ENCODE measurements around the gene SPATS2L. TPM values are rescaled to one million over a fixed set of nuclear protein-coding genes. Genes with fewer than 3 reads are reported as not detected.

SPATS2L gene
- total and polyA plus RNA-seq, 2 of the 13 experiments (the other 11 are each of a cell fraction or from before 2014, with no cell fraction given), result 154 to 212 TPM

- no peak for TF ChIP-seq ZBTB26 (CRISPR knock-in tag; IDR thresholded peaks at IDR 0.05; ENCODE audit: borderline replicate concordance)
- no peak for TF ChIP-seq AKAP8 (CRISPR knock-in tag; IDR thresholded peaks at IDR 0.05)
- peak in 1 of 2 experiments; percentile 38; a peak in 1 of 4 replicates for TF ChIP-seq ATF4 (CRISPR knock-in tag; IDR thresholded peaks at IDR 0.05)
- no peak for TF ChIP-seq KDM2A (CRISPR knock-in tag; IDR thresholded peaks at IDR 0.05; ENCODE audit: borderline replicate concordance, low read depth)
- no peak for TF ChIP-seq SPEN (CRISPR knock-in tag; IDR thresholded peaks at IDR 0.05; ENCODE audit: low read depth)
- TF ChIP-seq ZMAT3 (CRISPR knock-in tag; conservative IDR thresholded peaks at IDR 0.05), result 0 out of 2 replicates have a peak, but pooled peaks have one; percentile 25
- no peak for TF ChIP-seq PAF1 (CRISPR knock-in tag; IDR thresholded peaks at IDR 0.05)
- no peak for TF ChIP-seq ZNF7 (CRISPR knock-in tag; IDR thresholded peaks at IDR 0.05)
- TF ChIP-seq ZBTB49 (CRISPR knock-in tag; IDR thresholded peaks at IDR 0.05; ENCODE audit: borderline replicate concordance), result no peak
- no peak for TF ChIP-seq FLYWCH1 (CRISPR knock-in tag; IDR thresholded peaks at IDR 0.05)
- no peak for TF ChIP-seq DDIT3 (CRISPR knock-in tag; IDR thresholded peaks at IDR 0.05)
- TF ChIP-seq FOXO4 (CRISPR knock-in tag; conservative IDR thresholded peaks at IDR 0.05), result no peak
- TF ChIP-seq KDM3A (CRISPR knock-in tag; IDR thresholded peaks at IDR 0.05; ENCODE audit: low read depth), result no peak
- TF ChIP-seq POLR2AphosphoS2 (IDR thresholded peaks at IDR 0.05; ENCODE audit: low read depth, low read length), result no peak
- TF ChIP-seq ZNF784 (CRISPR knock-in tag; IDR thresholded peaks at IDR 0.05; ENCODE audit: borderline replicate concordance), result no peak
- TF ChIP-seq ZKSCAN5 (CRISPR knock-in tag; IDR thresholded peaks at IDR 0.05), result no peak
- TF ChIP-seq ZNF274 (CRISPR knock-in tag; IDR thresholded peaks at IDR 0.05), result no peak
- TF ChIP-seq TFDP2 (CRISPR knock-in tag; IDR thresholded peaks at IDR 0.05), result no peak
- no peak for TF ChIP-seq SRF (IDR thresholded peaks at IDR 0.05; ENCODE audit: low read depth, low read length)
- no peak for TF ChIP-seq NCOA5 (CRISPR knock-in tag; IDR thresholded peaks at IDR 0.05)
- TF ChIP-seq GTF2F1 (IDR thresholded peaks at IDR 0.05; ENCODE audit: low read length), result no peak
- no peak for TF ChIP-seq PCBP2 (optimal IDR thresholded peaks at IDR 0.05; ENCODE audit: low read depth, low read length, poor library complexity, severe bottlenecking)
Measured at GRCh38 chr2:200319548-200320337, 13.2 kb downstream of the SPATS2L start (continued).
